NCI-H1105 (cell line): ENCODE results near the gene C16orf96.

Experiments used
- DNase-seq: peaks from one replicate; lab custom pipeline; 2025; lab: John Stamatoyannopoulos, UW

The C16orf96 gene

DNA sequence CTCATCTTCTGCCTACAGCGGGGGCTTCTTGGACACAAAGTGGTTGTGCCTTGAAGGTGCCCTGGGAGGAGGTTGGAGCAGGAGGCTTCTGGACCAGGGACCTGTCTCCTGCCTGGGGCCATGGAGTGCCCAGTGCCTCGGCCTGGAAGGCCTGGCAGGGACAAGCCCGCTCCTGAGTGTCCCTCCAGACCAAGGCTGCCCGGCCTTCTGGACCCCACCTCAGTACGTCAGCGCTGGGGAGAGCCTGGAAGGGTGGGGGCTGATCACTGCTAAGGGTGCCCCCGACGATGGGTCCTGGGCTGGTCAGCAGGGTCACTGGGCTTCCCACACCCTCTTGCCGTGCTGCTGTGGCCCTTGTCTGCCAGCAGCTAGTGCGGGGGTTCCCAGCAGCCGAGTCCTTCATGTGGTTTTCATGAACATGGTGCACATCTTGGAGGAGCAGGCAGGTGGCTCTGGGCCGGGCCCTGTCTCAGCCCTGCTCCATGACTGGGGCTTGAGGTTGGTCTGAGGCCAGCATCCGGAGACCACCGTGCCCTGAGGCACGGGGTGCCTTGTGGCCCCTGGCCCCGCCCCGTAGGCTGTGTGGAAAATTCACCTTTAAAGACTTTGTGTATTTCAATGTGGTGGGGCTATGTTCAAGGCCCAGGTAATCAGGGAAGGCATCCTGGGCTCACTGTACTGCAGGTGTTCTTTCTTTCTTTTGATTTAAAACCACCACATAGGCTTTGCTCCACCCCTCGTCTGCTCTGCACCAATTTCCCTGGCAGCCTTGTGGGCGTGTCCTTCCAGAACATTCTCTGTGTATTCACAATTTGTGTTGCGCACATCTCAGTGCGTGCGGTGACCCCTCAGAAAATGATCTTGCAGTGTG lies 90.9 kb downstream of the C16orf96 start:
- DNase-seq = no peak

DNA sequence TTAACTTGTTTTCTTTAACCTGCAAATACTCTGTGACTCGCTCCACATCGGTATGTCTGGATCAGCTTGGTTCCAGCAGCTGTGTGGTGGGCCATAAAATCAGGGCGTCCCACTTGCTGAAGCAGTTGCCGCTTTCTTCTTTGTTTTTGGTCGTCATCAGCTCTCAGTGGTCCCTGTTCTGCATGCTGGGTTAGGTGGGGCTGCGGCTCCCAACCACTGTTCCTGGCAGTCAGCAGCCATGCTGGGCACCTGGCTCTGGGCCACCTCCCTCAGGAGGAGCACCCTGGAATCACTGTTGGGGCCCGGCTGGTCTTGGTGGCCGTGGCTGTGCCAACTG lies 91.5 kb downstream of the C16orf96 start:
- DNase-seq = no peak

DNA sequence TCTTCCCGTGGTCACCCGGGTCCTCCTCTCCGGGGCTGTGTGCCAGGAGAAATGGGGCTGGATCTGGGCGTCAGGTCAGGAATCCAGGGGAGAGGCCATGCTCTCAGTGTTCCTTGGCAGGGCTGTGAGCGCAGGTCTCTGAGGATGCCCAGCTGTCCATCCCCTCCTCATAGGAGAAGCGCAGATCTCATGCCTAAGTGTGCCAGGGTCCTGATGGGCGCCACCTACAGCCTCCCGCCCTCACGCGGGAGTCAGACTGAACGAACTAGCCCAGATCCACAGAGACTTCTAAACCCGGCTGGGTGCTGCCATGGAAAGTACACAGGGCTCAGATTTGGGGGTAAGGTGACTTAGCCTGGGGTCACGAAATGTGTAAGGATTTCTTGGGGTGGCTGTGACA lies 92.8 kb downstream of the C16orf96 start:
- DNase-seq = no peak

DNA sequence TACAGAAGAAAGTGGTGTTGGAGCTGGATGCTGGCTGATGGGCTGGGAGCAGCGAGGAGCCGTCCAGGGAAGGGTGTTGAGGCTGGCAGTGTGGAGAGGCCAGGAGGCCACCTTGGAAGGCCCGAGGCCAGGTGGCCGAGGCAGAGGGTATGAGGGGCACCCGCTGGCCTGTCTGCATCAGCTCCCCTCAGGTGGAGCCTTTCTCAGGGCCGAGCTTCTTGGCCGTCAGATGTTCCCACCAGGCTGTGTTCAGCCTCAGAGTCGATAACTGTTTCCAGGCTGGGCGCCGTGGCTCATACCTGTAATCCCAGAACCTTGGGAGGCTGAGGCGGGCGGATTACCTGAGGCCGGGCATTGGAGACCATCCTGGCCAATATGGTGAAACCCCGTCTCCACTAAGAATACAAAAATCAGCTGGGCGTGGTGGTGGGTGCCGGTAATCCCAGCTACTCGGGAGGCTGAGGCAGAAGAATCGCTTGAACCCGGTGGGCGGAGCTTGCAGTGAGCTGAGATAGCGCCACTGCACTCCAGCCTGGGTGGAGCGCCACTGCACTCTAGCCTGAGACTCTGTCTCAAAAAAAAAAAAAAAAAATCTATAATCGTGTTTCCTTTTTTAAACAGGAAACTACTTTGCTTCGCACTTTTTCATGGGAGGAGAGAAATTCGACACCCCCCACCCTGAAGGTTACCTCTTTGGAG lies 93.8 kb downstream of the C16orf96 start:
- DNase-seq = no peak
